ENCODE results near the gene PRM3.

The PRM3 gene

GRCh38 chr16:11297492-11298142, 24.2 kb upstream of the PRM3 start:
- TF ChIP-seq CTCF (IDR thresholded peaks at IDR 0.05) (peak; percentile 21; the same call in 1 of the 2 replicates), ZFX (IDR thresholded peaks at IDR 0.05; ENCODE audit: borderline replicate concordance) (no peak)
- no peak overlapping the region for H3K27ac ChIP-seq

- TF ChIP-seq CTCF (IDR thresholded peaks at IDR 0.05) (no peak), ZFX (IDR thresholded peaks at IDR 0.05; ENCODE audit: borderline replicate concordance) (no peak)
- no peak overlapping the region for H3K27ac ChIP-seq
These were observed 23.5 kb upstream of the PRM3 start for GRCh38 chr16:11296706-11297491.

GRCh38 chr16:11296351-11296705, 22.9 kb upstream of the PRM3 start:
- no peak overlapping the region for H3K27ac ChIP-seq
- TF ChIP-seq ZFX (IDR thresholded peaks at IDR 0.05; ENCODE audit: borderline replicate concordance) (no peak), CTCF (IDR thresholded peaks at IDR 0.05) (no peak)

- TF ChIP-seq ZFX (IDR thresholded peaks at IDR 0.05; ENCODE audit: borderline replicate concordance) = no peak
- no peak for TF ChIP-seq CTCF (IDR thresholded peaks at IDR 0.05)
- H3K27ac ChIP-seq = no peak overlapping the region
These were observed 22.2 kb upstream of the PRM3 start for GRCh38 chr16:11295672-11296071.

- TF ChIP-seq CTCF (IDR thresholded peaks at IDR 0.05) (no peak), ZFX (IDR thresholded peaks at IDR 0.05; ENCODE audit: borderline replicate concordance) (no peak)
- no peak overlapping the region for H3K27ac ChIP-seq
These were observed 18.8 kb upstream of the PRM3 start for GRCh38 chr16:11292076-11292748.

- TF ChIP-seq ZFX (IDR thresholded peaks at IDR 0.05; ENCODE audit: borderline replicate concordance) (no peak), CTCF (IDR thresholded peaks at IDR 0.05) (no peak)
These were observed 17.8 kb upstream of the PRM3 start for GRCh38 chr16:11291091-11291703.

More at GRCh38 chr16:11291091-11291703, 17.8 kb upstream of the PRM3 start:
- no peak overlapping the region for H3K27ac ChIP-seq

All from 22Rv1 (cell line).